Adrenal gland (tissue), 5 donors: ENCODE data around the gene CES2.

Experiments used
- CTCF ChIP-seq, 6 experiments: fragments of 450-650 bp in 4 of 6; fragments of 200-600 bp in 2 of 6; sonication (generic) in 1 of 6; IDR thresholded peaks; 1 replicate in 5 of 6; 2 replicates in 1 of 6; pipeline versions ENCODE4 v1.5.1 to v1.8.0; 2016 to 2021; ENCODE audit warnings: antibody characterized with exemption in 6 of 6, mild to moderate bottlenecking in 2 of 6, moderate library complexity in 1 of 6
- POLR2A ChIP-seq, 2 donors: fragments of 450-650 bp; IDR thresholded peaks; one replicate each; pipeline ENCODE4 v1.6.1; 2017; ENCODE audit warnings: antibody characterized with exemption in 2 of 2, mild to moderate bottlenecking in 2 of 2, moderate library complexity in 1 of 2
- donor health status: DM: no; HTN: no; CAD: no.

DNA sequence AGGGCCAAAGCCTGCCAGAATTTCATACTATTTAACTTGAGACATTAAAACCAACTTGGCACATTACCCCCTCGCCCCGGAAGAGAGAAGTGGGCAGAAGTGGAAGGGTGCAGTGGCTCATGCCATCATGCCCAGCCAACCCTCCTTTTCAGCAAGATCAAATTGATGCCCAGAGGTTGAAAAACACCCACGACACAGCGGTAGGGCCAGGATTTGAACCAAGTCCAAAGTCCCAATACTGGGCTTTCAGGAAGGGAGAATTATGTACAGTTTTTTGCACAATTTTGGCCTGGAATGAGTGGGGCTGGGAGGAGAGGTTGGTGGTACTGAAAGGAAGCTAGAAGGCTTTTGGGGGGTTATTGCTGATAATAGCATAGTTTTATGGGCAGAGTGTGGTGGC, 44.0 kb upstream of the CES2 start:
- TF ChIP-seq CTCF (IDR thresholded peaks at IDR 0.05) = no peak
- TF ChIP-seq POLR2A (IDR thresholded peaks at IDR 0.05) = no peak
